H1 (cell line): ENCODE data around the gene HMGCS2. TPM values are rescaled to one million over a fixed set of nuclear protein-coding genes. Genes with fewer than 3 reads are reported as not detected.

Source experiments
- CTCF ChIA-PET: fragments of 300-600 bp; sonication (Branson Sonifier 250); formaldehyde crosslinking; loops from one replicate; lab custom pipeline; 2021; ENCODE audit not compliant: partially characterized antibody; lab: Charles Lee
- POLR2A ChIA-PET: fragments of 300-600 bp; sonication (Branson Sonifier 250); formaldehyde crosslinking; loops from one replicate; lab custom pipeline; 2021; ENCODE audit warnings: inconsistent platforms; ENCODE audit not compliant: partially characterized antibody; lab: Charles Lee
- DNase-seq, 2 experiments: peaks; one replicate each; pipeline versions ENCODE4 v3.0.0 to v3.0.0-alpha.2; 2010 to 2022; ENCODE audit warnings: low spot score in 2 of 2, low read depth in 1 of 2, mixed read lengths in 1 of 2
- FAIRE-seq: peaks from 2 replicates; lab custom pipeline; 2011; peaks lifted over from hg19 to GRCh38; lab: Jason Lieb, UNC
- H2AFZ ChIP-seq: 2 replicates; pipeline ENCODE4 v1.8.1; 2012; ENCODE audit warnings: low read length, inconsistent platforms
- H2AK5ac ChIP-seq: 2 replicates; pipeline ENCODE4 v1.6.1; 2013; ENCODE audit warnings: low read depth, low read length
- H2BK120ac ChIP-seq: replicated peaks from 2 replicates; pipeline ENCODE3; 2013; ENCODE audit warnings: low read depth, low read length, inconsistent platforms
- H2BK12ac ChIP-seq: 2 replicates; pipeline ENCODE4 v1.6.1; 2013; ENCODE audit warnings: low read depth, low read length
- H2BK15ac ChIP-seq: 2 replicates; pipeline ENCODE4 v1.6.1; 2013; ENCODE audit warnings: low read length
- H2BK20ac ChIP-seq: 2 replicates; pipeline ENCODE4 v1.6.1; 2013; ENCODE audit warnings: low read length
- H2BK5ac ChIP-seq: 2 replicates; pipeline ENCODE4 v1.6.1; 2013; ENCODE audit warnings: low read depth, low read length
- H3K14ac ChIP-seq: 2 replicates; pipeline ENCODE4 v1.6.1; 2013; ENCODE audit warnings: inconsistent platforms; ENCODE audit not compliant: insufficient read length
- H3K18ac ChIP-seq: 2 replicates; pipeline ENCODE4 v1.6.1; 2013; ENCODE audit warnings: low read length; ENCODE audit errors: extremely low read depth
- H3K23ac ChIP-seq: 2 replicates; pipeline ENCODE4 v1.6.1; 2013; ENCODE audit warnings: inconsistent platforms; ENCODE audit not compliant: insufficient read length
- H3K23me2 ChIP-seq: 2 replicates; pipeline ENCODE4 v1.6.1; 2013; ENCODE audit warnings: low read depth, low read length
- H3K27ac ChIP-seq: 2 replicates; pipeline ENCODE4 v1.6.1; 2011; ENCODE audit warnings: low read depth, low read length, inconsistent platforms
- H3K27me3 ChIP-seq, 4 experiments: replicated peaks in 1 of 4; 1 replicate in 1 of 4; 2 replicates in 3 of 4; pipeline versions ENCODE4 v1.6.1 to v1.8.1; 2011 to 2013; ENCODE audit warnings: low read length in 3 of 4, mild to moderate bottlenecking in 3 of 4, inconsistent platforms in 2 of 4, mixed read lengths in 2 of 4, moderate library complexity in 1 of 4; ENCODE audit not compliant: control insufficient read depth in 3 of 4, insufficient read depth in 3 of 4; ENCODE audit errors: extremely low read depth in 1 of 4
- H3K36me3 ChIP-seq, 4 experiments: 2 replicates each; pipeline versions ENCODE4 v1.6.1 to v1.8.1; 2011 to 2013; ENCODE audit warnings: mild to moderate bottlenecking in 4 of 4, low read length in 3 of 4, moderate library complexity in 2 of 4, control low read depth in 1 of 4, inconsistent platforms in 1 of 4; ENCODE audit not compliant: insufficient read depth in 4 of 4, control insufficient read depth in 2 of 4
- H3K4ac ChIP-seq: replicated peaks from 2 replicates; pipeline ENCODE3; 2013; ENCODE audit warnings: low read length, low read depth, mixed read lengths, inconsistent platforms; ENCODE audit not compliant: insufficient read length
- H3K4me1 ChIP-seq, 4 experiments: replicated peaks in 1 of 4; 1 replicate in 1 of 4; 2 replicates in 3 of 4; pipeline versions ENCODE4 v1.6.1 to v1.8.1; 2011 to 2013; ENCODE audit warnings: low read length in 3 of 4, inconsistent platforms in 2 of 4, mixed read lengths in 1 of 4; ENCODE audit not compliant: insufficient read depth in 4 of 4, control insufficient read depth in 3 of 4
- H3K4me2 ChIP-seq, 2 experiments: 2 replicates each; pipeline versions ENCODE4 v1.6.1 to v1.8.1; 2011 to 2013; ENCODE audit warnings: low read depth in 2 of 2, low read length in 2 of 2, control low read depth in 1 of 2, inconsistent platforms in 1 of 2, mild to moderate bottlenecking in 1 of 2; ENCODE audit not compliant: insufficient read depth in 1 of 2
- H3K4me3 ChIP-seq, 4 experiments: fragments of 200-600, 300-600 bp in 1 of 4; sonication (generic), shearing (Covaris generic), sonication (Bioruptor Twin) in 1 of 4; 2 replicates each; pipeline versions ENCODE4 v1.5.1 to v1.8.1; 2011 to 2016; ENCODE audit warnings: low read length in 4 of 4, low read depth in 3 of 4, control low read depth in 2 of 4, inconsistent platforms in 2 of 4, mild to moderate bottlenecking in 2 of 4, mixed read lengths in 1 of 4, moderate library complexity in 1 of 4; ENCODE audit not compliant: insufficient read depth in 2 of 4; ENCODE audit errors: extremely low read depth in 1 of 4
- H3K56ac ChIP-seq: replicated peaks from 2 replicates; pipeline ENCODE3; 2013; ENCODE audit warnings: low read depth, mild to moderate bottlenecking, mixed read lengths, low read length, inconsistent platforms; ENCODE audit not compliant: insufficient read length
- H3K79me1 ChIP-seq: 2 replicates; pipeline ENCODE4 v1.6.1; 2013; ENCODE audit warnings: low read depth, low read length, control low read depth
- H3K79me2 ChIP-seq, 2 experiments: 2 replicates each; pipeline versions ENCODE4 v1.6.1 to v1.8.1; 2012 to 2013; ENCODE audit warnings: low read length in 2 of 2, mild to moderate bottlenecking in 2 of 2, inconsistent platforms in 1 of 2; ENCODE audit not compliant: insufficient read depth in 2 of 2, control insufficient read depth in 1 of 2
- H3K9ac ChIP-seq, 4 experiments: replicated peaks in 1 of 4; 1 replicate in 1 of 4; 2 replicates in 3 of 4; pipeline versions ENCODE4 v1.6.1 to v1.8.1; 2011 to 2013; ENCODE audit warnings: low read depth in 3 of 4, low read length in 3 of 4, control low read depth in 2 of 4, mild to moderate bottlenecking in 2 of 4, moderate library complexity in 2 of 4, inconsistent platforms in 1 of 4; ENCODE audit errors: extremely low read depth in 1 of 4
- H3K9me3 ChIP-seq, 2 experiments: 2 replicates each; pipeline versions ENCODE4 v1.6.1 to v1.8.1; 2012 to 2013; ENCODE audit warnings: mild to moderate bottlenecking in 2 of 2, moderate library complexity in 2 of 2, control low read depth in 1 of 2, inconsistent platforms in 1 of 2, low read depth in 1 of 2, low read length in 1 of 2, mixed read lengths in 1 of 2; ENCODE audit not compliant: insufficient read depth in 2 of 2
- H4K20me1 ChIP-seq, 2 experiments: replicated peaks in 1 of 2; 2 replicates each; pipeline versions ENCODE3 to v1.8.1; 2011 to 2013; ENCODE audit warnings: inconsistent platforms in 2 of 2, low read length in 2 of 2, mild to moderate bottlenecking in 1 of 2; ENCODE audit not compliant: insufficient read depth in 2 of 2, control insufficient read depth in 1 of 2
- H4K5ac ChIP-seq: 2 replicates; pipeline ENCODE4 v1.6.1; 2013; ENCODE audit warnings: low read length, low read depth, mixed read lengths, inconsistent platforms; ENCODE audit not compliant: insufficient read length
- H4K8ac ChIP-seq: 2 replicates; pipeline ENCODE4 v1.8.0; 2013; ENCODE audit warnings: mild to moderate bottlenecking, moderate library complexity, low read length, inconsistent platforms; ENCODE audit not compliant: insufficient read depth; ENCODE audit errors: extremely low read depth
- H4K91ac ChIP-seq: replicated peaks from 2 replicates; pipeline ENCODE3; 2013; ENCODE audit warnings: low read length, mixed read lengths, inconsistent platforms; ENCODE audit not compliant: insufficient read length
- BRCA1 ChIP-seq: IDR thresholded peaks from 2 replicates; pipeline ENCODE4 v1.6.1; 2012; ENCODE audit warnings: low read depth, low read length, improper control_type of control experiment
- CBX5 ChIP-seq: fragments of 300-800, 300-1000 bp; sonication (generic); IDR thresholded peaks from 2 replicates; pipeline ENCODE4 v1.7.1; 2016; ENCODE audit warnings: antibody characterized with exemption, low read length, low read depth
- CBX8 ChIP-seq: fragments of 300-800, 300-1000 bp; sonication (generic); IDR thresholded peaks from 2 replicates; pipeline ENCODE4 v1.7.1; 2016; ENCODE audit warnings: low read depth, low read length, borderline replicate concordance
- CEBPB ChIP-seq: IDR thresholded peaks from 2 replicates; pipeline ENCODE4 v1.6.1; 2012; ENCODE audit warnings: low read depth, low read length
- CHD2 ChIP-seq: IDR thresholded peaks from 2 replicates; pipeline ENCODE4 v1.6.1; 2012; ENCODE audit warnings: low read length, improper control_type of control experiment
- EP300 ChIP-seq, 2 experiments: IDR thresholded peaks; 1 replicate in 1 of 2; 2 replicates in 1 of 2; pipeline ENCODE4 v1.6.1; 2011 to 2012; ENCODE audit warnings: low read depth in 2 of 2, low read length in 2 of 2, mild to moderate bottlenecking in 2 of 2, borderline replicate concordance in 1 of 2, inconsistent platforms in 1 of 2, moderate library complexity in 1 of 2
- NANOG ChIP-seq: IDR thresholded peaks from 2 replicates; pipeline ENCODE4 v1.6.1; 2011; ENCODE audit warnings: low read length, low read depth, mild to moderate bottlenecking, inconsistent platforms; ENCODE audit not compliant: insufficient read depth, poor library complexity, severe bottlenecking
- SP1 ChIP-seq: IDR thresholded peaks from 2 replicates; pipeline ENCODE4 v1.6.1; 2011; ENCODE audit warnings: low read depth, low read length
- WGBS, 2 experiments: shearing (Covaris generic) in 1 of 2; methylation state at CpG; one replicate each; pipeline versions ENCODE4 v1.1.6 to v1.1.7; 2013 to 2015; ENCODE audit warnings: low lambda C conversion rate in 2 of 2, mixed read lengths in 2 of 2, inconsistent platforms in 1 of 2, low coverage in 1 of 2, missing lambda C conversion rate in 1 of 2; ENCODE audit not compliant: insufficient replicate concordance in 2 of 2, insufficient coverage in 1 of 2, insufficient read length in 1 of 2; ENCODE audit errors: extremely low coverage in 1 of 2, missing lambda C conversion rate in 1 of 2; 5-methylcytosine and 5-hydroxymethylcytosine counted together
- polyA plus RNA-seq, 7 experiments: library from polyadenylated mRNA; depleted of rRNA in 3 of 7; stranded (reverse) in 5 of 7; unstranded in 2 of 7; fragments of >200 nt in 5 of 7; fragments of 200-250 nt in 2 of 7; gene quantifications; 1 replicate in 5 of 7; 2 replicates in 1 of 7; 4 replicates in 1 of 7; pipeline versions ENCODE4 v1.2.1 to v1.2.3, GENCODE V29; 2011 to 2013; ENCODE audit warnings: missing spikeins in 2 of 7, mixed read lengths in 2 of 7
- total RNA-seq: library from RNA; stranded (reverse); fragmentation: NEBNext Ultra II Directional; extraction: Animal tissue kit (Norgen Biotek cat#: 25700); gene quantifications from 2 replicates; pipeline ENCODE4 v1.2.1, GENCODE V29; 2021

The HMGCS2 gene
- total and polyA plus RNA-seq, 2 of the 8 experiments (the other 6 are each of a cell fraction or from before 2014, with no cell fraction given) = not detected

DNA sequence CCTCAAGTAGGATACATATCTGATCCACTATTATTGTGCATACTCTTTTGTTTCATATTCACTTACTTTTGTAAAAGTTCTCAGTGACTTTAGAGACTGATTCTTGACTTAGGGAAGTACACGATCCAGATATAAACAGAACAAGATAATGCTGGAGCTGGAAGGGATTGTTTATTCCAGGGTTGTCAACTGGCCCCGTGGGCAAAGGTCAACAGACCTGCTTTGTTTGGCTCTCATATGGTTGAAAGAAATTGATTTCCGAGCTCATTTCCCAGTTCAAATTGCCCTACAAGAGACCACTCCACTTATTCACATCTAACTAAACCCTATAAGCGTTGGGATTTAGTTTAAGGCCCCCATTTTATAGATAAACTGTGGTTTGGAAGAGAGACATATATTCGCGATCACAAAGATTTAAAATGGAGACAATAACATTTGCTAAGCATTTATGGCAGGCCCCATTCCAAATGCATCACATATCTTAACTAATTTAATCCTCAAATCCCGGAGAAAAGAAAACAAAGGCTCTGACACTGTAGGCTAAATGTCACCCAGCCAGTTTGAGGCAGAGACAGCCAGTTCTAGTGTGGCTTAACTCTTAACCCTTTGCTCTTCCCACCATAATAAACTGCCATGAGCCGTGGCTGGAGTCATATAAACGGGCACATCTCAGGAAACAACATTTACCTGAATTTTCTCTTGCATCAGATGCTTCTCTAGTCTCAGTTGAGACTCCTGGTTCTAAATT is 21.9 kb upstream of the HMGCS2 start:
- Histone ChIP-seq H3K27me3 (no peaks in the 10 kb centered on the region), H2BK5ac (no peak overlapping the region), H3K4me2 (no peak overlapping the region), H3K4ac (no peak overlapping the region), H4K5ac (no peak overlapping the region), H4K8ac (no peak overlapping the region), H2BK15ac (no peak overlapping the region), H3K18ac (no peak overlapping the region), H4K20me1 (no peaks in the 10 kb centered on the region), H3K4me1 (peaks cover 0 to 3% (median 0%) of the 10 kb centered on the region in 4 experiments; a peak in 1 of 7 replicates), H4K91ac (no peak overlapping the region), H3K23me2 (no peaks in the 10 kb centered on the region; the same call in 1 of the 2 replicates), H3K79me1 (no peaks in the 10 kb centered on the region), H2BK120ac (no peak overlapping the region), H2AK5ac (no peak overlapping the region), H2BK20ac (no peak overlapping the region), H3K9me3 (no peaks in the 10 kb centered on the region), H3K4me3 (no peak overlapping the region), H3K79me2 (no peaks in the 10 kb centered on the region), H3K9ac (no peak overlapping the region), H3K23ac (no peak overlapping the region), H2BK12ac (no peak overlapping the region), H2AFZ (no peak overlapping the region), H3K36me3 (no peaks in the 10 kb centered on the region), H3K56ac (no peak overlapping the region), H3K27ac (no peak overlapping the region), H3K14ac (no peak overlapping the region)
- TF ChIP-seq CHD2 (no peak), CEBPB (no peak), CBX5 (no peak), NANOG (no peak), SP1 (no peak), BRCA1 (no peak), CBX8 (no peak), EP300 (IDR thresholded peaks at IDR 0.05; ENCODE audit: borderline replicate concordance in 1 of 2, low read depth in 2 of 2, low read length in 2 of 2) (no peak)
- 87% methylated on average over 9 of the region's 9 CpGs; no CpG with 5 or more reads in 1 of the 2 experiments for WGBS, 2 experiments
- POLR2A ChIA-PET = no interaction called here
- FAIRE-seq (no peak), DNase-seq (peak in 1 of 2 experiments; percentile 1)
- CTCF ChIA-PET = interaction anchor here (1.5 to 11.9 kb wide), 2 partner anchors 17 to 80 kb away, joined by 4 to 76 read pairs; partner anchors contain the start of gene REG4
